NCI-H146 treated with DMSO at 0.1 percent for 48 hours (cell line): Measurements from ENCODE around the gene STAP2.
"Not testable (repeated sequence)": the region's sequence is repeated elsewhere in the genome, so short reads cannot be mapped to it uniquely, and the experiment has no call there.

Source experiments
- DNase-seq: peaks from one replicate; lab custom pipeline; 2025; ENCODE audit not compliant: unreplicated experiment; lab: John Stamatoyannopoulos, UW

STAP2 gene

DNA sequence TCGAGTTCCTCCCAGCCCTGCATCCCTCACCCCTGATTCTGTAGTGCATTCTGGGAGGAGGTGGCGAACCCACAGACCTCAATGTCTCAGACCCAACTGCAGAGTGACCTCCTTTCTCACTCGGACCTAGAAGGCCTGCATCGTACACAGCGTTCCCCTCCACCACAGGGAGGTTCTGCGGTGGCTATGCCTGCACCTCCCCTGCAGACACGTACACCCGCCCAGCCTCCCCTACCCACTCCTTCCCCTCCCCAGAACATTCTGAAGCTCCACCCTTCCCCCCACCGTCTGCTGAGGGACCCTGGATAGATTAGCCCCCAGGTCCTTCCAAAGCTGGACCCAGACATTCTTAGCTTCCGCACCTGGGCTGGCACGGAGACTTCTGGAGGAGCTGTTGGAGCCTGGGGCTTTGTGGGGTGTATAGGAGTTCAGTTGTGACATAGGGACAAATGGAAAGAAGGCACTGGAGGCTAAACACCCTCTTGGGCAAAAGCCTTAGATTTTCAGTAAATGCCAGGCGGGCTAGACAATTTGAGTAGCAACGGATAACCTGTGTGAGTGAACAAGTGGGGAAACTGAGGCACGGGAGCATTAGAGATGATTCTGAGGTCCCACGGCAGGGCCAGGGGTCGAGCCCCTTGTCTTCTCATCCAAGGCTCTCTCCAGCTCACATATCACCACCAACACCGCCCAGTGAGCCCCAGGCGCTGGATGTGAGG is 34.6 kb downstream of the STAP2 start:
- no peak for DNase-seq

DNA sequence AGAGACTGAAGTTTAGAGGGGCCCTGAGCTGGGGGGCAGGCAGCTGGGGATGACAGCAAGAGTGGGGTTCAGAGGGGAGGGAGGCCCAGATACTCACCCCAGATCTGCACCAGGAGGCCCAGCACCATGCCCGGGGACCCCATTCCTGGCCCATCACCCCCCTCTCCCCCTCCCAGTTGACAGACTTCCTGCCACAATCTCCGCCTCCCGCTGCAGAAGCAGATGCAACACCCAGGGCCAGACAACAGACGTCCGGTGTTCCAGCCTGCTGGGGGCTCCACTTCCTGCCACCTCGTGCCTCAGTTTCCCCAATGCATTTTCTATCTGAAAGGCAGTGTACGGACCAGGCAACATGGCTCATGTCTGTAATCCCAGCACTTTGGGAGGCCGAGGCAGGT is 36.4 kb downstream of the STAP2 start, which contains the start of gene TMIGD2:
Gene TMIGD2 (minus strand): TSS at position 147 of the 398 bp plus-strand sequence. CDS start 4 bp downstream, at position 143.
- no peak for DNase-seq

DNA sequence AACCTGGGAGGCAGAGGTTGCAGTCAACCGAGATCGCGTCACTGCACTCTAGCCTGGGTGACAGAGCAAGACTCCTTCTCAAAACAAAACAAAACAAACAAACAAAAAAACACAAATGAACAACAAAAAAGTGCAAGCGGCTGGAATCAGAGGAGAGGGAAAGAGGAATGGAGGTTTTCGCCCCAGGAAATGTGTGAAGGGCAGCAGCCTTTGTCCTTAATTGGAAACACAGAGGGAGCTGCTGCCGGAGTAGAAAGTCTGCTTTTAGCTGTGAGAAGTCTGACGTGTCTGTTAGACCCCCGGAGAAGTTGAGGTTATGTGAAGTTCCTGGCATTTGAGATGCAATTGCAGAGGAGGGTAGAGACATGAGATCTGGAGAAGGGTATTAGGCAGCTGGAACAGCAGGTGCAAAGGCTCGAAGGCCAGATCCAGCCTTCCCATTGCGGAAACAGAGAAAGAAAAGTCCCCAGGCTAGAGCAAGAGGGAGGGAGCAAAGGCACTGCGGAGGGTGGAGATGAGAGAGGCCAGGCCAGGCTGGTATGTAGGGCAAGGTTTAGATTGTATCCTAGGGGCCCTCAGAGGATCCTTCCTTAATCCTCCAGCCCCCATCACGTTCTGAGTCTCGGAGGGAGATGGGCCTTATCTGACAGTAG is 36.9 kb downstream of the STAP2 start:
- DNase-seq: no peak

DNA sequence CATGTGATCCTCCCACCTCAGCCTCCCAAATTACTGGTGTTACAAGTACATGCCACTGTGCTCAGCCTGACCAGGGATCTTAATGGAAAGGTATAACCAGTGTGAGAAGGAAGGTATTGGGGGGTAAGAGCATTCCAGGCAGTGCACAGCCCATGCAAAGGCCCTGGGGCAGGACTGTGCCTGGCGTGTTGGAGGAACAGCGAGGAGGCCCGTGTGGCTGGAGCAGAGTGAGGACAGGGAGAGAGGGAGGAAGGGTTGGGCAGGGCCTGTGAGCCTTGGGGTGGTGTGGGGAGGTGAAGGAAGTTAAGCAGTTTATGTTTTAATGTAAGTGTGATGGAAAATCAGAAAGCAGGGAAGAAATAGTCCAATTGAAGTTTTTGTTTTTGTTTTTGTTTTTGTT is 38.0 kb downstream of the STAP2 start:
- no peak for DNase-seq

DNA sequence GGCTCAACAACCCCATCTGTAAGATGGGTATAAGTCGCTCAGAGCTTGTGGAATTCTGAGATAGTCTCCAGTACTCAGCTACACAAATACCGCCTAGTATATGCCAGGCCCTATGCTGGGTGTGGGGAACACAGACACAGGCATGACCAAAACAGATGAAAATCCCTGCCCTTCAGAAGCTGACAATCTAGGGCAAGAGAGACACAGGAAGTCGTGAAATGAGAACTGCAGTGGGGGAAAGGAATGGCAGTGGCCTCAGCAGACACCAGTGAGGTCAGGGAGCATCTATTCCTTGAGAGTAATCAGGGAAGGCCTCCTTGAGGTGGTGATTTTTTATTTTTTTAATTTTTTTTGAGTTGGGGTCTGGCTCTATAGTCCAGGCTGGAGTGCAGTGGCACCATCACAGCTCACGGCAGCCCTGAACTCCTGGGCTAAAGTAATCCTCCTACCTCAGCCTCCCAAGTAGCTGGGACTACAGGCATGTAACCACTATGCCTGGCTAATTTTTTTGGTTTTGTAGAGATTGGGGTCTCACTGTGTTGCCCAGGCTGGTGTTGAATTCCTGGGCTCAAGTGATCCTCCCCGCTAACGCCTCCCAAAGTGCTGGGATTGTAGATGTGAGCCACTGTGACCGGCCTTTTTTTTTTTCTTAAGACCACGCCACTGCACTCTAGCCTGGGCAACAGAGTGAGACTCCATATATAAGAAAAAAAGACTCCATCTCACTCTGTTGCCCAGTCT is 39.6 kb downstream of the STAP2 start:
- DNase-seq: no peak

DNA sequence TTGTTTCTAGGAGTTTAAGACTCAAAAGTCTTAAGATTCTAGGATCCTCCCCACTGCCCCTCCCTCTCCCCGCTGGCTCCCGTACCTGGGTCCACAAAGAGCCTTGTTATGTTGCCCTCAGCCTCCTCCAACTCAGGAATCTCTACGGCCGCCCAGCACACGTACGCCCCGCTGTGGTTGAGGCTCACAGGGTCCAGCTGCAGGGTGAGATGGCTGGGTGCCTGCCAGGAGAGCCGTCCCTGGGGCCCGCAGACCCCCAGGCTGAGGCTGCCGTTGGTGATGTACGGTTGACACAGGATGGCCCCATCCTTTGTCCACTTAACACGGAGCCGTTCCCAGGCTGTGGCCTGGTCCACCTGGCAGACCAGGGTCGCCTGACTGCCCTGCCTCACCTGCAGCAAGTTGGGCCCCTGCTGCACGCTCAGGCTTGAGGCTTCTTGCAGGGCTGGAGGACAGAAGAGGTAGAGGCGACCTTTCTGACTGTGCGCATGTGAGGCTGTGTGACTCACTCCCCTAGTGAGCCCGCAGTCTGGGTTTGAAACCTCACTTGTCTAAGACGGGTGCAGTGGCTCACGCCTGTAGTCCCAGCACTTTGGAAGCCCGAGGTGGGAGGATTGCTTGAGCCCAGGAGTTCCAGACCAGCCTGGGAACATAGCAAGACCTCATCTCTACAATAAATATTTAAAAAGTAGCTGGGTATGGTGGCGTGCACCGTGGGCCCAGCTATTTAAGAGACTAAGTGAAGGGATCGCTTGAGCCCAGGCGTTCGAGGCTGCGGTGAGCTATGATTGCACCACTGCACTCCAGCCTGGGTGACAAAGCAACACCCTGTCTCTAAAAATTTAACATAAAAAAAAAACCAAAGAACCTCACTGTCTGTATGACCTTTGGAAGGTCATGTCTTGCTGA is 40.5 kb downstream of the STAP2 start:
- DNase-seq: no peak

DNA sequence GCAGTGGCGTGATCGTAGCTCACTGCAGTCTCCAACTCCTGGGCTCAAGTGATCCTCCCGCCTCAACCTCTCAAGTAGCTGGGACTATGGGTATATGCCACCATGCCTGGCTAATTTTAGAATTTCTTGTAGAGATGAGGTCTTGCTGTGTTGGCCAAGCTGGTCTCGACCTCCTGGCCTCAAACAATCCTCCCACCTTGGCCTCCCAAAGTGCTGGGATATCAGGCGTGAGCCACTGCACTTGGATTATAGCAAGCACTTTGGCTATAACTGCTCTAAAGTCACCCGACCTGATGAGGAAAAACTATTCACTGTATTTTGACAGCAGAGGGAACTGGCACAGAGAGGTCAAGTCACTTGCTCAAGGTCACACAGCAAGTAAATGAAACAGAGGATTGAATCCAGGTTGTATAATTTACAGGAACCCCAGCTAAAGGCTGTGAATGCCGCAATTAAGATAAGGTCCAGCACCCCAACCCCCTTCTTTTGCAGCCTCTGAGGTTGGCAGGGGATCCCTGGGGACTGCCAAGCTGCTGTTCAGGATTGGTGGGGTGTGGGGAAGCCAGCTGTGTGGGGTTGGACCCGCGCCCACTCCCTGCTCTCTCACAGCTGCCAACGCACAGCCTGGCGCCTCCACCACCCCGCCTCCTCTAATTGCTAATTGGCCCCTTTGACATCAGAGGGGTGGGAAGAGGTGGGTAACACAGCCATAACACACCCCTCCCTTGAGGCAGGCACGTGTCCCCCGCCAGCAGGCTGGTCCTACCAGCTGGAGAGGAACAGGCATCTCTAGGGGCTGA is 42.5 kb downstream of the STAP2 start:
- DNase-seq: peak; percentile 5

DNA sequence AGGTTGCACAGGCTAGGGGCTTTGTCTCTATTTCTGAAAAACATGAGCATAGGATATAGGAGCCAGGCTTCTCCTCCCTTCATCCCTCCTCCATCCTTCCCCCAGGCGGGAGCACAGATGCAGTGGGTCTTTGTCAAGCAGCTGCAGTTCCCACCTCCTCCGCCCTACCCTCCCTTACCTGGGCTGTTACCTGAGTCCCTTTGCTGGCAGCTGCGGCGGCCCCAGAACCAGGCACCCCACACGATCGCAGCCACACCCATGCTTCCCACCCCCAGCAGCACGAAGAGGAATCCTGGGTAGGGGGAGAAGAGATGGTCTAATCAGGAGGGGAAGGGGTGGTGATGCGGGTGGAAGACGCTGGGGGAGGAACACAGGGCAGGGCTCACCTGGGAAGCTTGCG is 44.2 kb downstream of the STAP2 start:
- no peak for DNase-seq

DNA sequence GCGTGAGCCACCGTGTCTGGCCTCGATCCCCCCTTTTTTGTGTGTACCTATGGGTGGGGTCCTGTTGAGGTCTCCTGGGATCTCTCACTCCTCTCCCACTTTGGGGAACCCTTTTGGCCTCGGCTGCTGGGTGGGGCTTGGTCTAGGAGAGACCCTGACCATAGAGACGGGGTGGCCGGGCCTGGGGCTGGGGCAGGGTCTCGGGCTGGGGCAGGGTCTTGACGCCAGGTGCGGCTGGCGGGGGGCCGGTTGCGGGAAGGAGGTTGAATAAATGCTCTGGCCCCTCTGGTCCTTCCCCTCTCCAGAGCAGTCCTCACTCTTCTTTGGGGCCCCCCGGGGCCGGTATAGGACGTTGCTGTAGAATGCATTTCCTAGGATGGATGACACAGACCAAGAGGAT is 46.1 kb downstream of the STAP2 start:
- DNase-seq: no peak

DNA sequence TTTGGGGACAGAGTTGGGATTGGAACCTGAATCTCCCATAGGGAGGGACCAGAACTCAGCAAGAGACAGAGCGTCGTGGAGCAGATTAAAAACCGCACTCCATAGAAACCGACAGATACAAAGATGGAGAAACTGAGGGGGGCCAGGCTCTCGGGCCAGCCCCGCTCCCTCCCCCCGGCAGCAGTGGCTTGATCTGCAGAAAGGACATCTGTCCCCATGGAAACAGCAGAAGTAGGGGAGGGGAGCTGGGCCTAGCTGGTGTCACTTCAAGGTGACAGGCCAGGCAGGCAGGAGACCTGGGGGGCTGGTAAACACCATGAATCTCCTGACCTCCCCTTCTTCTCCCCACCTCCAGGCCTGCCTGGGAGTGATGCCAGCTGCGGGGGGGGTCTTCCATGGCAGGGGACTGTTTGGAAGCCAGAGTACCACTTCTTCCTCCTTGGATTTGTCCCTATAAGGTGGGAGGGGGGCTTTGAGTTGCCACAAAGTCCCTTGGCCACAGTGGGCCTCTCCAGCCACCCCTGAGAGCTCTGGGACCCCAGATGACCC is 47.4 kb downstream of the STAP2 start:
- no peak for DNase-seq

DNA sequence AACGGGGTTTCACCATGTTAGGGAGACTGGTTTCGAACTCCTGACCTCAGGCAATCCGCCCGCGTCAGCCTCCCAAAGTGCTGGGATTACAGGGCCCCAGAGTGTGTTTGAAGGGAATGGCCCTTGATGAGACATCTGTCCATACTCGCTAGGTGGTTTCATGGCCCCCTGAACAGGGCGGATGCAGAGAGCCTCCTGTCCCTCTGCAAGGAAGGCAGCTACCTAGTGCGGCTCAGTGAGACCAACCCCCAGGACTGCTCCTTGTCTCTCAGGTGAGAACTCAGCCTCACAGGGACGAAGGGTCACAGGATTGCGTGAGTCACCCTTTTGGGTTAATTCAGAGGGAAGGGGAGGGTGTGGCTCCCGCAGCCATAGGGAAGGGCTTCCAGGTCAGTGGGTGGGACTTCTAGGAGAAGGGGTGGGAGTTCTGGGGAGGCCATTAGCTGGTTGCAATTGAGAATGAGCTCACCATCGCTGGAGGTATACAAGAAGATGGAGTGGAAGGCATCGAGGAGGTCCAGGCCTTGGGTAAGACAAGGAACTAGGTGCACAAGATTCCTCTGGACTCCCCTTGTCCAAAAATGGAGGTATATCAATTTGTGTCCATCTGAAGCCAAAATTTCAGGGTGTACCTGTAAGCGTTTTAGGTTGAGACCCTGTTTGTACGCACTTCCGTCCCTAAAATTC is 50.4 kb downstream of the STAP2 start:
- no peak for DNase-seq

DNA sequence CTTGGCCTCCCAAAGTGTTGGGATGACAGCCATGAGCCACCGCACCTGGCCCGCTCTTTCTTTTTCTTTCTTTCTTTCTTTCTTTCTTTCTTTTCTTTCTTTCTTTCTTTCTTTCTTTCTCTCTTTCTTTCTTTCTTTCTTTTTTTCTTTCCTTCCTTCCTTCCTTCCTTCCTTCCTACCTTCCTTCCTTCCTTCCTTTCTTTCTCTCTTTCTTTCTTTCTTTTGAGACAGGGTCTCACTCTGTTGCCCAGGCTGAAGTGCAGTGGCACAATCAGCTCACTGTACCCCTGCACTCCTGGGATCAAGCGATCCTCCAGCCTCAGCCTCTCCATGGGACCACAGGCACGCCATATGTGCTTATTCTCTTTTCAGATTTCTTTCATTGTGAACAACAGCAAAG is 52.5 kb downstream of the STAP2 start:
- not testable (repeated sequence) for DNase-seq

DNA sequence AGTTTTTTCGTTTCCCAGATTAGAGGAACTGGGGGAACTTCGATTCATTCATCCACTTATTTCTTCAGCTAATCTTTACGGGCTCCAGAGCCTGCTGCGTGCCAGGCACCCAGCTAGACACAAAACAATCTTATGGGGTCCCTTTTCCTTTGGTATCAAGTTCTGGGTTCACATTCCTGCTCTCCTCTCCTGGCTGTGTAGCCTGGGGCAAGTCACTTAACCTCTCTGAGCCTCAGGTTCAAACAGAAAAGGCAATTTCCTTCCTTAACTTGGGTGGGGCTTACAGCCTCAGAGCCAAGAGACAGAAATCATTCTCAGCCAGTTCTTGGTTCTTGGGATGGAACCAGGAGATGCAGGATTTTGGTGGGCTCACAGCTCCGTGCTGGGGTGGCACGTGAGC is 53.7 kb downstream of the STAP2 start:
- no peak for DNase-seq

DNA sequence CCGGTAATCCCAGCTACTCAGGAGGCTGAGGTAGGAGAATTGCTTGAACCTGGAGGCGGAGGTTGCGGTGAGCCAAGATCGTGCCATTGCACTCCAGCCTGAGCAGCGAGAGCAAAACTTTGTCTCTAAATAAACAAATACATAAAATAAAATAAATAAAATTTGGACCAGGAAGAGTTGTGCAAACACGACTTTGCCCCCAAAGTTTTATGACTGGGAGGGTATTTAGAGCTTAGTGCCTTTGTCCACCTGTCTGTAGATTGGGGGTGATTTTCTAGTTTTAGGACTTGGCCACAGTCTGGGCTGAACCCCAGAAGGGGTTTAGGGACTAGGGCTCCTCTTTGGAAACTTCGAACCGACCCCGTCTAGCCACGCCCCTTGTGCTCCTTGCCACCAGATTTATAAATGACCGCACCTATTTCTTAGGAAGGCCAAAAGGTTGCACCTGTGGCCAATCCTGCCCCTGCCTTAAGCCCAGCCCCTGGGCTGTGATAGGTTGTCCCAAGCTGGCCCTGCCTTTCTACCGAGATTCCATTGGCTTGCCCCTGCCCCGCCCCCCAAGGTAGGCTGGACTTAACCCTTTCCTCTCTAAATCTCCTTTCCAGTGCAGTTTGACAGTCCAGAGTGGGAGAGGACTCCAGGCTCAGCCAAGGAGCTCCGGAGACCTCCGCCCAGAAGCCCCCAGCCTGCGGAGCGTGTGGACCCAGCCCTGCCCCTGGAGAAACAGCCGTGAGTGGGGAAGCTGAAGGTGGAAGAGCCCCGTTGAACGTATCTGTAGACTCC is 54.3 kb downstream of the STAP2 start:
- no peak for DNase-seq

DNA sequence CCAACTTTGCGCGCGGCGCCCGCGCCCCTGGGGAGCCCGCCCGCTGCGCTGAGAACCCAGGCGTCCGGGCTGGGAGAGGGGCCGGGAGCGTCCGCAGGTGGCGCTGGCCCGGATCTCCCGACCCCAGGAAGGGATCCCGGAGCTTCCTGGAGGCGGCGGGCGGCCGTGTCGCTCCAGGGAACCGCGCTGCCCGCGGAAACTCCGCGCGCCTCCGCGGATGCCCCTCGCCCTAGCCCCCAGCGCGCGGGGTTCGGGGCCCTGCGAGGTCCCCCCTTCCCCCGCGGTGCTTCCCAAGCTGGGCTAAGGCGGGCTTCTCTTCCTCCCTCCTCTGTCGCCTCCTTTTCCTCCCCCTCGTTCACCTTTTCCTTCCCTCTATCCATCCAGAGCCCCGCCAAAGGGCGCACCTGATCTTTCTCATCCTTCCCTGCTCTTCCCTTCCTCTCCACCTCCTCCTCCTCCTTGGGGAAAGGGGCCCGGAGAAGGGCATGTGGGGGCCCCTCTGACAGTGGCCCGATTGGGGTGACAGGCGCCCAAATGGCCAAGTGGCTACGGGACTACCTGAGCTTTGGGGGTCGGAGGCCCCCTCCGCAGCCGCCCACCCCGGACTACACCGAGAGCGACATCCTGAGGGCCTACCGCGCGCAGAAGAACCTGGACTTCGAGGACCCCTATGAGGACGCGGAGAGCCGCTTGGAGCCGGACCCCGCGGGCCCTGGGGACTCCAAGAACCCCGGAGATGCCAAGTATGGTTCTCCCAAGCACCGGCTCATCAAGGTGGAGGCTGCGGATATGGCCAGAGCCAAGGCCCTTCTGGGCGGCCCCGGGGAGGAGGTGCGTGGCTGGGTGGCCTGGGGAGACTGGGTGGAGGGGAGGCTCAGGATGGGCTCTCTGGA is 58.9 kb downstream of the STAP2 start:
- DNase-seq: no peak

DNA sequence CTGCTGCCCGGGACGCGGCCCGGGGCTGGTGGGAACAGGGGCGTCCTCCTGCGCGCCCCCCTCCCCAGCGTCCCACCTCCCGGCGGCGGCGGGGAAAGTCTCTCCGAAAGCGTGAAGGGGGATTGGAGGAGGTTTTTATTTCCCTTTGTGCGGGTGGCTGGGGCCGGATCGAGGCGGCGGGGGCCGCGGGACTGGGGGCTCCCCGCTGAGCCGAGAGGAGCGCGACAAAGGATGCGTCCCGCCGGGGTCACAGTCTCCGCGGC is 59.4 kb downstream of the STAP2 start:
- no peak for DNase-seq

DNA sequence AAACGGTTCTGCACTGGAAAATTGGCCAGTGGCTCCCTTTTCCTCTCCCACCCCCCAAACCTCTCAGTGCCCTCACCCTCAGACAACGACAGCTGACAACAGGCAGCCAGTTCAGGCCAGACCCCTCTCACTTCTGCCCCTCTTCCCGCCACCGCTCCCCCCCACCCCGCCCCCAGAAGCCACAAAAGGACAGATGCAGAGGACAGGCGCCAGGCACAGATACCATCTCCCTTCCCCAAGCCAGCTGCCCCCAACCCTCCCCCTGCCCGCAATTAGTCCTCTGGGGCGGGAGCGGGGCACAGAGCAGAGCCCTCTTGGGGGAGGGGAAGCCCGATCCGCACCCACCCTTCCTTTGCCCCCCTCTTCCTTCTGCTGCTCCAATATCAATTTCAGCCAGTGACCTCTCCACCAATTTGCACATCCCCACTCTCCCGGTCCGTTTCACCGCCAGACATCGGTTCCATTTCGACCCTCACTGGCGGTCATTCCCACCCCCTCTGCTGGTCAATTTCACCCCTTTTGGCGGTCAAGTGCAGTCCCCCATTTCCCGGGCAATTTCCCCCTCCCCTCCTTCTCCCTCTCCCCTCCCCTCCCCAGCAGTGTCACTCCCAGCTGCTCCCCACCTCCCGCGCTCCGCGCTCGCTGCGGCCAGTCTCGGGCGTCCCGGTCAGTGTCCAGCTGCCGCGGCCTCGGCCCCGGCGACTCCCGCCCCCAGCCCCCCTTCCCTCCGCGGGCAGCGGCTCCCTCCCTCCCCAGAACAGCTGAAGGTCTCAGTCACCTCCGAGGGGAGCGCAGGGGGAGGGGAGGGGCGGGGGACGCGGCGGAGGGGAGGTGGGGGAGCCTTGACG is 60.0 kb downstream of the STAP2 start, which contains the start of gene SHD:
Gene SHD (plus strand): TSS at position 848 of the 848 bp plus-strand sequence. CDS start 798 bp downstream, outside the sequence.
- DNase-seq: peak; percentile 10
